GM12878 (cell line): Measurements from ENCODE around the gene C3orf38. TPM values are rescaled to one million over a fixed set of nuclear protein-coding genes. Genes with fewer than 3 reads are reported as not detected.

Experiments
- ATAC-seq: fragments of 200-7000 bp; cut with Tn5 transposase; 3 replicates; pipeline ENCODE4 v1.9.1; 2020; ENCODE audit warnings: mild to moderate bottlenecking, moderate library complexity
- BruUV-seq: library from RNA; stranded (reverse); fragments of 400-500 nt; replicated peaks from 2 replicates; lab custom pipeline; 2021; lab: Mats Ljungman, UMichigan
- CTCF ChIA-PET: fragments of 300-600 bp; sonication (Branson Sonifier 250); formaldehyde crosslinking; extraction: SDS; loops from one replicate; lab custom pipeline; 2021; ENCODE audit warnings: inconsistent platforms; lab: Yijun Ruan, JAX
- POLR2A ChIA-PET: fragments of 350-600 bp; formaldehyde crosslinking; extraction: SDS; loops from one replicate; lab custom pipeline; 2021; ENCODE audit warnings: inconsistent platforms; lab: Charles Lee
- RAD21 ChIA-PET: fragments of 300-600 bp; sonication (Branson Sonifier 250); formaldehyde crosslinking; loops from one replicate; lab custom pipeline; 2023; ENCODE audit warnings: antibody characterized with exemption; ENCODE audit not compliant: unreplicated experiment; lab: Charles Lee
- SMC1A ChIA-PET: fragments of 300-600 bp; sonication (Branson Sonifier 250); formaldehyde crosslinking; loops from one replicate; lab custom pipeline; 2023; ENCODE audit not compliant: unreplicated experiment, uncharacterized antibody; lab: Charles Lee
- DNase-seq: peaks from one replicate; pipeline ENCODE4 v3.0.0-alpha.2; 2011; ENCODE audit warnings: low read depth, low spot score
- FAIRE-seq: peaks from 3 replicates; lab custom pipeline; 2011; peaks lifted over from hg19 to GRCh38; lab: Jason Lieb, UNC
- H2AFZ ChIP-seq: 2 replicates; pipeline ENCODE4 v1.6.0; 2011; ENCODE audit warnings: low read depth, low read length, control low read depth; ENCODE audit not compliant: control insufficient read depth
- H3K27ac ChIP-seq: 2 replicates; pipeline ENCODE4 v1.5.1; 2011; ENCODE audit warnings: control low read depth; ENCODE audit not compliant: control insufficient read depth, insufficient read depth
- H3K27me3 ChIP-seq, 2 experiments: replicated peaks in 1 of 2; 2 replicates each; pipeline versions ENCODE4 v1.6.0 to v1.6.1; 2011; ENCODE audit warnings: low read length in 1 of 2; ENCODE audit not compliant: control insufficient read depth in 2 of 2, insufficient read depth in 2 of 2
- H3K36me3 ChIP-seq, 2 experiments: 2 replicates each; pipeline ENCODE4 v1.5.1; 2011; ENCODE audit warnings: low read length in 1 of 2; ENCODE audit not compliant: control insufficient read depth in 2 of 2, insufficient read depth in 2 of 2
- H3K4me1 ChIP-seq: 2 replicates; pipeline ENCODE4 v1.6.1; 2011; ENCODE audit warnings: mild to moderate bottlenecking, low read length, moderate library complexity, mixed read lengths; ENCODE audit not compliant: control insufficient read depth, insufficient read depth
- H3K4me2 ChIP-seq: 2 replicates; pipeline ENCODE4 v1.6.0; 2011; ENCODE audit warnings: control low read depth; ENCODE audit not compliant: control insufficient read depth, insufficient read depth
- H3K4me3 ChIP-seq: fragments of 200-600 bp; sonication (generic); 2 replicates; pipeline ENCODE4 v1.5.1; 2016
- H3K79me2 ChIP-seq: 2 replicates; pipeline ENCODE4 v1.6.0; 2011; ENCODE audit warnings: low read length; ENCODE audit not compliant: control insufficient read depth, insufficient read depth
- H3K9ac ChIP-seq: 2 replicates; pipeline ENCODE4 v1.8.0; 2011; ENCODE audit warnings: low read length, control low read depth, mixed read lengths; ENCODE audit not compliant: control insufficient read depth, insufficient read depth
- H3K9me3 ChIP-seq: replicated peaks from 3 replicates; pipeline ENCODE4 v1.5.1; 2011; ENCODE audit warnings: mild to moderate bottlenecking, low read length; ENCODE audit not compliant: control insufficient read depth, insufficient read depth
- H4K20me1 ChIP-seq: 2 replicates; pipeline ENCODE4 v1.6.0; 2011; ENCODE audit not compliant: control insufficient read depth, insufficient read depth
- ATF3 ChIP-seq: IDR thresholded peaks from 2 replicates; pipeline ENCODE4 v1.6.1; 2011; ENCODE audit warnings: low read depth, mild to moderate bottlenecking, low read length, moderate library complexity, borderline replicate concordance; ENCODE audit errors: extremely low read depth
- HCFC1 ChIP-seq: fragments of 150-350 bp; IDR thresholded peaks from 2 replicates; pipeline ENCODE4 v1.6.1; 2014; ENCODE audit warnings: low read length
- KAT2A ChIP-seq: conservative IDR thresholded peaks from 2 replicates; pipeline ENCODE4 v1.6.1; 2011; ENCODE audit warnings: low read depth, low read length; ENCODE audit not compliant: control insufficient read depth
- MEF2A ChIP-seq: IDR thresholded peaks from 2 replicates; pipeline ENCODE4 v1.6.1; 2011; ENCODE audit warnings: low read depth, mild to moderate bottlenecking, low read length, moderate library complexity; ENCODE audit not compliant: insufficient read depth
- MLLT1 ChIP-seq: fragments of 450-650 bp; IDR thresholded peaks from 2 replicates; pipeline ENCODE4 v1.6.1; 2016; ENCODE audit warnings: mild to moderate bottlenecking
- SKIL ChIP-seq: fragments of 450-650 bp; IDR thresholded peaks from 2 replicates; pipeline ENCODE4 v1.6.1; 2017; ENCODE audit warnings: mild to moderate bottlenecking, low read depth, inconsistent platforms; ENCODE audit not compliant: poor library complexity, severe bottlenecking
- SPI1 ChIP-seq: IDR thresholded peaks from 2 replicates; pipeline ENCODE4 v1.6.1; 2011; ENCODE audit warnings: low read depth, mild to moderate bottlenecking, low read length, moderate library complexity, borderline replicate concordance; ENCODE audit not compliant: insufficient read depth
- WGBS: methylation state at CpG from one replicate; pipeline ENCODE4 v1.1.6; 2016; ENCODE audit warnings: low lambda C conversion rate; ENCODE audit not compliant: insufficient replicate concordance, insufficient coverage; ENCODE audit errors: missing lambda C conversion rate; 5-methylcytosine and 5-hydroxymethylcytosine counted together
- in situ Hi-C: fragments of 300-500 bp; cut with MboI; formaldehyde crosslinking; loops from 9 replicates; pipeline ENCODE4 v1.14.3; 2018; ENCODE audit warnings: mixed read lengths
- intact Hi-C: fragments of 100-400 bp; cut with micrococcal nuclease; formaldehyde crosslinking; loops from one replicate; pipeline ENCODE4 v1.14.2; 2022; ENCODE audit not compliant: unreplicated experiment
- polyA plus RNA-seq, 11 experiments: library from polyadenylated mRNA; depleted of rRNA in 4 of 11; unstranded in 6 of 11; stranded (reverse) in 5 of 11; fragments of >200 nt; fragmentation: Nextera tagmentation in 4 of 11; fragmentation: Illumina TruSeq in 1 of 11; extraction: Ambion mirVana in 4 of 11; extraction: Trizol in 1 of 11; gene quantifications; 1 replicate in 1 of 11; 2 replicates in 10 of 11; pipeline versions ENCODE4 v1.2.1 to v1.2.3, GENCODE V29; 2011 to 2016; ENCODE audit warnings: inconsistent platforms in 2 of 11, missing spikeins in 2 of 11, low read depth in 1 of 11
- total RNA-seq, 4 experiments: library from RNA; depleted of rRNA in 3 of 4; stranded (reverse); fragments of >200 nt in 3 of 4; fragmentation: Illumina TruSeq in 1 of 4; extraction: Trizol in 1 of 4; gene quantifications; 2 replicates each; pipeline versions ENCODE4 v1.2.1 to v1.2.3, GENCODE V29; 2013 to 2021
- TF ChIP-seq, protein P1 (sequence below): fragments of 450-650 bp; formaldehyde crosslinking; IDR thresholded peaks from 2 replicates; pipeline ENCODE4 v1.5.0; 2022; ENCODE audit warnings: mild to moderate bottlenecking, missing genetic modification characterization

C3orf38 gene
- total and polyA plus RNA-seq, 10 of the 15 experiments (the other 5 are each of a cell fraction or from before 2014, with no cell fraction given) = 23.0 to 47.9 (median 31.5) TPM

GRCh38 chr3:88101142-88101541, 48.6 kb upstream of the C3orf38 start:
- Histone ChIP-seq H3K27me3 (no peaks in the 10 kb centered on the region), H3K36me3 (peaks cover 0 to 3% of the 10 kb centered on the region in 2 experiments; a peak in 1 of 4 replicates), H3K4me2 (no peak overlapping the region), H3K79me2 (peaks cover 2% of the 10 kb centered on the region; the same call in 1 of the 2 replicates), H3K4me3 (no peak overlapping the region), H3K9me3 (no peaks in the 10 kb centered on the region; the same call in 1 of the 3 replicates), H3K27ac (no peak overlapping the region), H2AFZ (no peak overlapping the region), H3K4me1 (no peaks in the 10 kb centered on the region), H3K9ac (no peak overlapping the region)
- in situ Hi-C loops (no loop called here), intact Hi-C loops (no loop called here)
- BruUV-seq = no TSS peak
- ChIA-PET CTCF (interaction anchor here (1.4 kb wide), 1 partner anchor 12 kb away, joined by 19 read pairs; no protein-coding TSS in a partner anchor), RAD21 (interaction anchor here (1.1 kb wide), 1 partner anchor 12 kb away, joined by 4 read pairs; no protein-coding TSS in a partner anchor), POLR2A (no interaction called here)
- peak; percentile 74 for ATAC-seq
- WGBS = 100% methylated on average over 1 of the region's 1 CpG
- no peak for FAIRE-seq
- DNase-seq = no peak
- TF ChIP-seq MLLT1 (no peak), MEF2A (0 out of 2 replicates have a peak, but pooled peaks have one; percentile 12)
- TF ChIP-seq, all 136 proteins: peak for 1
- H4K20me1 ChIP-seq = no peaks in the 10 kb centered on the region
- SMC1A ChIA-PET = interaction anchor here (0.7 to 1.1 kb wide), 6 partner anchors 9 to 71 kb away, joined by 3 to 4 read pairs (median 3); no protein-coding TSS in a partner anchor

- H3K4me3 ChIP-seq = no peak overlapping the region
- in situ Hi-C loops = no loop called here
- no peaks in the 10 kb centered on the region for H3K27me3 ChIP-seq
- FAIRE-seq (no peak), DNase-seq (no peak), ATAC-seq (no peak)
- H4K20me1 ChIP-seq = no peaks in the 10 kb centered on the region
- ChIA-PET SMC1A (interaction anchor here (1.0 to 2.4 kb wide), 2 partner anchors 15 to 18 kb away, joined by 3 to 10 read pairs; no protein-coding TSS in a partner anchor), RAD21 (no interaction called here), POLR2A (no interaction called here), CTCF (interaction anchor here (3.5 kb wide), 1 partner anchor 8 kb away, joined by 21 read pairs; no protein-coding TSS in a partner anchor)
- peaks cover 0 to 5% of the 10 kb centered on the region in 2 experiments; a peak in 1 of 4 replicates for H3K36me3 ChIP-seq
- intact Hi-C loops = no loop called here
- BruUV-seq = no TSS peak
- H3K4me1 ChIP-seq = no peaks in the 10 kb centered on the region
- no peak overlapping the region for H2AFZ ChIP-seq
- H3K27ac ChIP-seq = no peak overlapping the region
- H3K9ac ChIP-seq = no peak overlapping the region
- H3K4me2 ChIP-seq = no peak overlapping the region
- no peaks in the 10 kb centered on the region; the same call in 1 of the 3 replicates for H3K9me3 ChIP-seq
- peaks cover 2% of the 10 kb centered on the region for H3K79me2 ChIP-seq
- no peak for TF ChIP-seq SKIL
- TF ChIP-seq HCFC1 = no peak
- TF ChIP-seq KAT2A = no peak
- no peak for TF ChIP-seq SPI1
- TF ChIP-seq, protein P1, sequence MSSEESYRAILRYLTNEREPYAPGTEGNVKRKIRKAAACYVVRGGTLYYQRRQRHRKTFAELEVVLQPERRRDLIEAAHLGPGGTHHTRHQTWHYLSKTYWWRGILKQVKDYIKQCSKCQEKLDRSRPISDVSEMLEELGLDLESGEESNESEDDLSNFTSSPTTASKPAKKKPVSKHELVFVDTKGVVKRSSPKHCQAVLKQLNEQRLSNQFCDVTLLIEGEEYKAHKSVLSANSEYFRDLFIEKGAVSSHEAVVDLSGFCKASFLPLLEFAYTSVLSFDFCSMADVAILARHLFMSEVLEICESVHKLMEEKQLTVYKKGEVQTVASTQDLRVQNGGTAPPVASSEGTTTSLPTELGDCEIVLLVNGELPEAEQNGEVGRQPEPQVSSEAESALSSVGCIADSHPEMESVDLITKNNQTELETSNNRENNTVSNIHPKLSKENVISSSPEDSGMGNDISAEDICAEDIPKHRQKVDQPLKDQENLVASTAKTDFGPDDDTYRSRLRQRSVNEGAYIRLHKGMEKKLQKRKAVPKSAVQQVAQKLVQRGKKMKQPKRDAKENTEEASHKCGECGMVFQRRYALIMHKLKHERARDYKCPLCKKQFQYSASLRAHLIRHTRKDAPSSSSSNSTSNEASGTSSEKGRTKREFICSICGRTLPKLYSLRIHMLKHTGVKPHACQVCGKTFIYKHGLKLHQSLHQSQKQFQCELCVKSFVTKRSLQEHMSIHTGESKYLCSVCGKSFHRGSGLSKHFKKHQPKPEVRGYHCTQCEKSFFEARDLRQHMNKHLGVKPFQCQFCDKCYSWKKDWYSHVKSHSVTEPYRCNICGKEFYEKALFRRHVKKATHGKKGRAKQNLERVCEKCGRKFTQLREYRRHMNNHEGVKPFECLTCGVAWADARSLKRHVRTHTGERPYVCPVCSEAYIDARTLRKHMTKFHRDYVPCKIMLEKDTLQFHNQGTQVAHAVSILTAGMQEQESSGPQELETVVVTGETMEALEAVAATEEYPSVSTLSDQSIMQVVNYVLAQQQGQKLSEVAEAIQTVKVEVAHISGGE (CRISPR knock-in tag) = no peak
- TF ChIP-seq ATF3 = no peak
These were observed 44.4 kb upstream of the C3orf38 start for GRCh38 chr3:88105325-88105724.
